Stimulated activated CD4-positive, alpha-beta T cell treated with anti-CD3 and anti-CD28 coated beads, Interleukin-15, amount 100 ng/mL, for 1 hour (primary cell): ENCODE results near the gene TXNDC16.
"Not testable (repeated sequence)": the region's sequence is repeated elsewhere in the genome, so short reads cannot be mapped to it uniquely, and the experiment has no call there.

Source experiments
- DNase-seq, 2 donors: peaks; one replicate each; pipeline ENCODE4 v3.0.0-alpha.2; 2020; ENCODE audit warnings: low read depth in 1 of 2, low spot score in 1 of 2

TXNDC16 gene

DNA sequence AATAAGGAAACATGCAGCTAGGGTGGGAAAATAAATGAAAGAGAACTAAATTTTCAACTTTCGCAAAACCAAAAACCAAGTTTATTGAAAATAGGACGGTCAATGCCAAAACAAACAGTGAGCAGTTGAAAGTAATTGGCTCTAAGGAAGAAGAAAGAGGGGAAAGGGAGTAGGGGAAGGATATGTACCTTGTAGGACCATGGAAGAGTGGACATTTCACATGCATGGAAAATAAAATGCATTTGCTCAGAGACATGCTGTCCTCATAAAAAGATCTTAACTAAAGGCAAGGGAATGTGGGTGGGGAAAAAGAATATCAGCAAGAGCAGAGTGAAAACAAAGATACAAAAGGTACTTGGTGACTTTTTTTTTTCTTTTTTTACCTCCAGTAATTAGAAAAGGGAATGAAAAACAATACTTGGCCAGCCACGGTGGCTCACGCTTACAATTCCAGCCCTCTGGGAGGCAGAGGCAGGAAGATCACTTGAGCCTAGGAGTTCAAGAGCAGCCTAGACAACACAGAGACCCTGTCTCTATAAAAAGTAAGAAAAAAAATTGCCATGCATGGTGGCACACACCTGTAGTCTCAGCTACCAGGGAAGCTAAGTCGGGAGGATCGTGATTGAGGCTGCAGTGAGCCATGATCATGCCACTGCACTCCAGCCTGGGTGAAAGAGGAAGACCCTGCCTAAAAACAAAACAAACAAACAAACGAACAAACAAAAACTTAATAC is 6.6 kb downstream of the TXNDC16 start:
- DNase-seq = no peak

DNA sequence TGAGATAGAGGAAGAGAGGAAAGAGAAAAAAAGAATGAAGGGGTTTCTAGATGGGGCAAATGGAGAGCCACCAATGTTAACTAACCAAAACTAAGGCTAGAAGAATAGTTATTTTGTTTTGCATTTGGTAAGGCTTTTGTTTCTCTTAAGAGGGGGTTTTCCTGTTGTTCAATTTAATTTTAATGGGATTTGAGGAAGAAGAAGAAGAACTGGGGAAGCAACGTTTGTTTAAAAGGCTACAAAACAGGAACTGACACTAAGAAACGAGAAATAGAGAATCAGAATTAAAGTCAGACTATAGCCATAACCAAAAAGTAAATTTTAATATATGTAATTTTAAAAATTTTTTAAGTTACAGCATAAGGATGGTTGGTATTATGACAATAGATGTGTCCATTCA is 13.7 kb downstream of the TXNDC16 start:
- no peak for DNase-seq

DNA sequence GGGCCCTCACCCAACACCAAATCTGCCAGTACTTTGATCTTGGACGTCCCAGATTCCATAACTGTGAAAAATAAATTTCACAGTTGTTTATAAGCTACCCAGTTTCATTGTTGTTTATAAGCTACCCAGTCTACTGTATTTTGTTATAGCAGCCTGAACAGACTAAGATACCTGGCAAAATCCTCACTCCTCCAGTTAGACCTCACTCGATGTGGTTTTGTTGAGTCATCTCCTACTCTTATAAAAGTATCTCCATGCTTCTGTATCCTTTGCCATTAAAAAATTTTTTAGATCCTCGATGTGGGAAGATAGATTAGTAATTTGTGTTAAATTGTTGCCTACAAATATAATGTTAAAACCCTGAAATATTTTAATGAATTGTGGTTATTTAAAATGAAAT is 16.0 kb downstream of the TXNDC16 start:
- DNase-seq = no peak

GRCh38 chr14:52531481-52531880 is 20.8 kb downstream of the TXNDC16 start:
- DNase-seq = no peak

GRCh38 chr14:52527052-52527451 is 25.3 kb downstream of the TXNDC16 start:
- DNase-seq = no peak

GRCh38 chr14:52522581-52523345 is 29.5 kb downstream of the TXNDC16 start:
- no peak for DNase-seq

DNA sequence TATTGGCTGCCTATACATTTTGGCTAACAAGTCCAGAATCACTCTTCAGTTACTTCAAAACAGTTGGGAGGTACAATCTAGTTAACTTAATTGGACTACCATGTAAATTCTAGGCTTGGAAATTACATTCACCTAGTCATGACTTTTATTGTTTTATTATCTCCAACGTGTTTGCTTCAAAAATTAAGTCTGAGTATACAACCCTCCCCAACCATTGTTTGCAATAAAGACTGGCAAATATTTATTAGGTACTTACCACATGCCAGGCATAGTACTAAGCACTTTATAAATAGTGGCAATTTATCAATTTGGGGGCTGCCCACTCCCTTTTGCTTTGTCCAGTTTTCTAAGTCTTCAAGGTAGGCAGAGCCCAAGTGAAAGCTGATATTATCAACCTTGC is 30.3 kb downstream of the TXNDC16 start:
- no peak for DNase-seq

DNA sequence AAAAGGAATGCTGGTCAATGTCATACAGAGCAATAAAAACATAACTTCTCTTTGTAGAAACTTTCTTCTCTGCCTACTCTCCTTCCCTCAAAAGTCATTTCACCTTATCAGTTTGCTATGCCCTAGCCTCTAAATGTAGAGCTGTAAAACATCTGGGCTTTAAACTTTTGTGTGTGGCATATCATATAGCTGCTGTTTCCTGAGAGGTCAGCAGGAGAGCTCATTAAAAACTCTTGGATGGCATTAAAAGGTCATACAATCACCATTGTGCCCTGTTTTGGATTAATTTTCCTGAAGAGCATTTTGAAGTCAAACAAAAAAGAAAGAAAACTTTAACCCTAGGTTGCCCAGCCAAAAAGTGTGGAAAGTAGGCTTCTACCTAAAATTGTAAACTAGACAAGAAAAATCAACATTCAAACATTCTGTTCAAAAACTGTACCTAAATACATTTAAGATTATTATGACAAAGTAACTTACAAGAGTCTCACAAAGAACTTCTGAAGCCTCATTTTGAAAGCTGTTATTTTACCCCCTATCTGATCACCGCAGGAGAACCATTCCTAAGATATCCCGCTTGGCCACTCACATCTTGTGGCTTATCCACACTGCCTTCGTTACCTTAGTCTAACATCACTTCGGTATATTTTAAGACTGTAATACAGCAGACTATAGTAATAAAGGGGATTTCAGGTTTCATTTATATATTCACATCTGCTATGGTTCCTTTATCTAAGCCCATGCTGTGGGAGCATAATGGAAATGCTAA is 38.1 kb downstream of the TXNDC16 start:
- DNase-seq = no peak

- no peak for DNase-seq
These were observed 39.1 kb downstream of the TXNDC16 start for GRCh38 chr14:52513249-52513648.

DNA sequence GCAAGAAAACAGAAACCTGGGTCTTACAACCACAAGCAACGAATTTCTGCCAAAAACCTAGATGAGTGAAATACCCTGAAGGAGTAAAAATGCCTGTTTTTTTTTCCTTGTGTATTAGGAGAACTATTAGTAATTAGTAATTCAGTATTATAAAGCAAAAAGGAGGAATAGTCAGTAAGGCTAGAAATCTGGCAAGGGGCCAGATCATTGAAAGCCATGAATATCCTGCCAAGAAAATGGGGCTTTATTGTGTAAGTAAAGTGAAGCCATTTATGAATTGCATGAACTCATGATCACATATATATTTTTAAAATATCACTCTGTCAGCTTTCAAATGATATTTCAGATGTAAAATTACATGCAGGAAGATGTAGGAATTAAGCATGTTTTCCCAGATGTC is 57.9 kb downstream of the TXNDC16 start:
- DNase-seq = no peak

DNA sequence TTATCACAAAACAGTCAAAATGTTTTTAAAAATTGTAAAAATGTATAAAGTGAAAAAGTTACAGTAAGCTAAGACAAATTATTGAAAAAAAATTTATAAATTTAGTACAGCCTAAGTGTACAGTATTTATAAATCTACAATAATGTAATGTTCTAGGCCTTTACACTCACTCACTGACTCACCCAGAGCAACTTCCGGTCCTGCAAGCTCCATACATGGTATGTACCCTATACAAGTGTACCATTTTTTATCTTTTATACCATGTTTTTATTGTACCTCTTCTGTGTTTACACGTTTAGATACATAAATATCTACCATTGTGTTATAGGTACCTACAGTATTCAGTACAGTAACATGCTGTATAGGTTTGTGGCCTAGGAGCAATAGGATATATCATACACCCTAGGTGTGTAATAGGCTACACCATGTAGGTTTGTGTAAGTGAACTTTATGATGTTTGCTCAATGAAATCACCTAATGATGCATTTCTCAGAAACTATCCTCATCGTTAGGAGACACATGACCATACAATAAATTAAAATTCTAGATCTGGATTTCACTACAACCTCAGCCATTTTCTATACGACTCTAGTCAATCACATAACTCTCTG is 66.8 kb downstream of the TXNDC16 start:
- DNase-seq = no peak

- DNase-seq = no peak
These were observed 70.4 kb downstream of the TXNDC16 start for GRCh38 chr14:52481864-52482263.

DNA sequence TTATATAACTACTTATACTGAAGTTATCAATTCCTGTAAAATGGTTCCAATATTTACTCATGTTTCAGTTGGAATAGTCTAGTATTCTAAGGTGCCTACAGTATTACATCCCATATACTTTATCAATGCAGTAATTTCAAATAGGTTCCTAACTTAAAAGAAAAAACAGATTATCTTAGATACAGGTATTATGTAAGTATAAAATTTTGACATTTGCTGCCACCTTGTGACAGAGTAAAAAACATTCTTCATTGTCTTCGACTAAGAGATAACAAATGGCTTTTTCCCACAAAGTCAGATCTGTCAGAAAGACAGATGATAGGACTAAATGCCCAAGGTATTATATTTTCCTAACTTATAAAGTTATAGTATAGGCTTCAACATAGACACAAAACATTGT is 78.7 kb downstream of the TXNDC16 start:
- no peak for DNase-seq

DNA sequence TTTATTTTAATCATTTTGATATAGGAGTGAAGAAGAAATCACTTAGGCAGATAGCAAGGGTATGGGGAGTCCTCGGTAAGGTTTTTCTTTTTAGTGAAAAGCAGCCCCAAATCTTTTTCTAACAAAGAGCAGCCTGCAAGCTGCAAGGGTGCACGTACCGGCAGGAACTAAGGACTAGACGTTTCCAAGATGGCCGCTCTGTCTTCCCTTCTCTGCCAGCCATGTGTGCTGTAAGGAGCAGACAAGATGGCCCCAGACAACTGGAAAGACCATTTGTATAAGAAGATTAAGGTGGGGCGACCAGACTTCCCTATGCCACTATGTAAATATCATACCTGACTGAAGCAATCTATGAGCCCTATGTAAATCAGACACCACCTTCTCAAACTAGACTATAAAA is 79.6 kb downstream of the TXNDC16 start:
- no peak for DNase-seq

GRCh38 chr14:52472251-52472650 is 80.1 kb downstream of the TXNDC16 start:
- not testable (repeated sequence) for DNase-seq

DNA sequence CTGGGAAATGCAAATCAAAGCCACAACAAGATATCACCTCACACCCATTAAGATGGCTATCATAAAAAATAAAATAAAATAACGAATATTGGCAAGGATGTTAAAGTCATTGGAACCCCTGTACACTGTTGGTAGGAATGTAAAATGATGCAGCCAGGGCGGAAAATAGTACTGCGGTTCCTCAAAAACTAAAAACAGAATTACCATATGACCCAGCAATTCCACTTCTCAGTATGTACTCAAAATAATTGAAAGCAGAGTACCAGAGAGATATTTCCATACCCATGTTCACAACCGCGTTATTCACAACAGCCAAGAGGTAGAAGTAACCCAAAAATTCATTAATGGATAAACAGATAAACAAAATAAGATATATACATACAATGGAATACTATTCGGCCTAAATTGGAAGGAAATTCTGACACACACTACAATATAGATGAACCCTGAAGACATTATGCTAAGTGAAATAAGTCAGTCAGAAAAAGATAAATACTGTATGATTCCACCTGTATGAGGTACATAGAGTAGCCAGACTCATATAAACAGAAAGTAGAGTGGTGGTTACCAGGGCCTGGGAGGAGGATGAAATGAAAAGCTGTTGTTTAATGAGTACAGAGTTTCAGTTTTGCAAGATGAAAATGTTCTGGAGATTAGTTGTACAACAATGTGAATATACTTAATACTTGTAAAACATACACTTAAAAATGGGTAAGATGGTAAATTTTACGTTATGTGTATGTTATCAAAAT is 84.6 kb downstream of the TXNDC16 start:
- no peak for DNase-seq

GRCh38 chr14:52464175-52464574 is 88.1 kb downstream of the TXNDC16 start:
- DNase-seq = no peak

- no peak for DNase-seq
These were observed 88.9 kb downstream of the TXNDC16 start for GRCh38 chr14:52463375-52463774.

- DNase-seq = no peak
These were observed 90.6 kb downstream of the TXNDC16 start for GRCh38 chr14:52461721-52462120.

DNA sequence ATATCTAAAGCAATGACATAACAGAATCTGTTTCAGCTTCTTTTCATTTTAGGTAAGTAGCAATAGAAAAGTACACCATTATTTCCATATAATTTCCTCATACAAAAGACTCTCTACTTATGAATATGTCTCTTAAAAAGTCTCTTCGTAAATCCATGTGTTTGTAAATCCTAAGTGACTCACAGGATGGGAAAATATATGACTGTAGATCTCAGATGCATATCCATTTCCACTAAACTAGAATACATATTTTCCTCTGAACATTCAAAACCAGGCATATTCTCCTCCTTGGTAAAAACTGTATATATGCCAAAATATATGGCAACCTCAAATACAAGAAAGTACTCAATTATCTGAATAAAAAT is 93.6 kb downstream of the TXNDC16 start:
- DNase-seq = no peak

GRCh38 chr14:52457411-52457810 is 94.9 kb downstream of the TXNDC16 start:
- DNase-seq = no peak
